Body of pancreas (tissue), 4 donors: ENCODE data around the gene ICA1L.
A peak's percentile ranks its signal among the peaks of the same experiment; 100 is the strongest.

Experiments
- POLR2A ChIP-seq, 3 donors: fragments of 450-650 bp; IDR thresholded peaks; one replicate each; pipeline ENCODE4 v1.6.1; 2016; ENCODE audit warnings: antibody characterized with exemption in 3 of 3, mild to moderate bottlenecking in 2 of 3
- TF ChIP-seq, protein P1 (sequence below), 7 experiments: fragments of 450-650 bp in 4 of 7; fragments of 200-600 bp in 3 of 7; sonication (generic) in 3 of 7; IDR thresholded peaks; one replicate each; pipeline ENCODE4 v1.5.1; 2016 to 2019; ENCODE audit warnings: antibody characterized with exemption in 7 of 7

DNA sequence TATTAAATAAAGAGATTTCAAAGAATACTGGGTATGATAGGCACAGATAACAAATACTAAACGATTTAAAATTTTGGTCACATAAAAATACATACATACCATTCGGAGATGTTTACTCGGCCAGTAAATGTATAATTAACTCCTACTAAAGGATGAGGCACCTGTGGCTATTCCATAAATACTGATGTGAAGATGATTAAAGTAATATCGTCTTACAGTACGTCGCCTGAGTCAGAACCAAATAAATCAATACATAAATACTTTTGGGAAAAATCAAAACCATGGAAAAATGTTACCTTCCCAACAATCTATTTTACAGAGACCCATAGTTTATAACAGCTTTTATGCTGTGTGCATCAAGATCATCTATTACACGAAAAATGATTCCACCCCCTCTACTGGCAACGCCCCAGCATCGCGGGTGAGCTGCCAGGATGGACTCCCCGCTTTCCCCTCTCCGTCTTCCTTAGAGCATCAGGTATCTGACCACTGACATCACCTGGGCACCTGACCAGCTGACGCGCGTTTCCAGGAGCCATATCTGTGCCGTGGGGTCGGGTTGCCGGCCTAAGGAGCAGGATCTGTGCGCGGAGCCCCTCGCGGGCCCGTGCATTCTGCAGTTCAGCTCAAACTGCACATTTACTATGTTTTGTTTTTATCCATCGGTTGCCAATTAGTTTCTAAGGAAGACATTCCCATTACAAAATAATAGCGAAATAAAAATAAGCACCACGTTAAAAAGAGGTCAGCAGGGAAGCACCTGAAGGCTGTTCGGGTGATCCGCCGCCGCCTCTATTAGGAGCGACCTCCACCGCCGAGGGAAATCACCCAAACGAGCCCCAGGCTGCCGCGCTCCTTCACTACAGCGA, 901 bp downstream of the ICA1L start:
- TF ChIP-seq POLR2A (IDR thresholded peaks at IDR 0.05): peak in 2 of 3 donors; percentile 63 to 68
- TF ChIP-seq, protein P1, sequence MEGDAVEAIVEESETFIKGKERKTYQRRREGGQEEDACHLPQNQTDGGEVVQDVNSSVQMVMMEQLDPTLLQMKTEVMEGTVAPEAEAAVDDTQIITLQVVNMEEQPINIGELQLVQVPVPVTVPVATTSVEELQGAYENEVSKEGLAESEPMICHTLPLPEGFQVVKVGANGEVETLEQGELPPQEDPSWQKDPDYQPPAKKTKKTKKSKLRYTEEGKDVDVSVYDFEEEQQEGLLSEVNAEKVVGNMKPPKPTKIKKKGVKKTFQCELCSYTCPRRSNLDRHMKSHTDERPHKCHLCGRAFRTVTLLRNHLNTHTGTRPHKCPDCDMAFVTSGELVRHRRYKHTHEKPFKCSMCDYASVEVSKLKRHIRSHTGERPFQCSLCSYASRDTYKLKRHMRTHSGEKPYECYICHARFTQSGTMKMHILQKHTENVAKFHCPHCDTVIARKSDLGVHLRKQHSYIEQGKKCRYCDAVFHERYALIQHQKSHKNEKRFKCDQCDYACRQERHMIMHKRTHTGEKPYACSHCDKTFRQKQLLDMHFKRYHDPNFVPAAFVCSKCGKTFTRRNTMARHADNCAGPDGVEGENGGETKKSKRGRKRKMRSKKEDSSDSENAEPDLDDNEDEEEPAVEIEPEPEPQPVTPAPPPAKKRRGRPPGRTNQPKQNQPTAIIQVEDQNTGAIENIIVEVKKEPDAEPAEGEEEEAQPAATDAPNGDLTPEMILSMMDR (IDR thresholded peaks at IDR 0.05): peak in 5 of 7 experiments; percentile 18 to 38 (median 31)
